ENCODE data around the gene ATG4B. TPM values are rescaled to one million over a fixed set of nuclear protein-coding genes. Genes with fewer than 3 reads are reported as not detected.

The ATG4B gene
- total RNA-seq, 1 experiment from 2014 or later: 80.9 TPM

DNA sequence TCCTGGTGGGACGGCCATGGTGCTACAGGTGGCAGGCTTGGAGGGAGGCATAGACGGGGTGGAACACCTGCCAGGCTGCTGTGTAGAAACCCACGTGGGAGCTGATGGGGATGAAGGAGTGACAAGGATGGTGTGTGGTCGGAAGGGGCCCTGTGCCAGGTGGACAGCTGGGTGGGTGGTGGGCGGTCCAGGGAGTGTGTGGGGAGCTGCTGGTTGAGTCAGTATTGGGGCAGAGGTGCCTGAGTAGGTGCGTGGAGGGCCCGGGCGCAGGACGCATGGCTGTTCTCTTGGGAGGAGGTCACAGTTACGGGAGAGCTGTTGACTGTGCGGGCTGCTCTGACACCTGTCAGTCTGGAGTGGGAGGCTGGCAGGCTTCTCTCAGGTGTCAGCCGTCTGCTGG lies 84.4 kb downstream of the ATG4B start:
- Histone ChIP-seq H3K4me1 (replicated peaks) (no peaks in the 10 kb centered on the region), H3K27me3 (replicated peaks) (no peaks in the 10 kb centered on the region), H3K9me3 (replicated peaks) (no peaks in the 10 kb centered on the region), H3K27ac (no peak overlapping the region), H3K36me3 (peaks cover 65% of the 10 kb centered on the region), H3K4me3 (no peak overlapping the region)
- DNase-seq (ENCODE audit: low read depth in 1 of 2, low spot score in 2 of 2): no peak

DNA sequence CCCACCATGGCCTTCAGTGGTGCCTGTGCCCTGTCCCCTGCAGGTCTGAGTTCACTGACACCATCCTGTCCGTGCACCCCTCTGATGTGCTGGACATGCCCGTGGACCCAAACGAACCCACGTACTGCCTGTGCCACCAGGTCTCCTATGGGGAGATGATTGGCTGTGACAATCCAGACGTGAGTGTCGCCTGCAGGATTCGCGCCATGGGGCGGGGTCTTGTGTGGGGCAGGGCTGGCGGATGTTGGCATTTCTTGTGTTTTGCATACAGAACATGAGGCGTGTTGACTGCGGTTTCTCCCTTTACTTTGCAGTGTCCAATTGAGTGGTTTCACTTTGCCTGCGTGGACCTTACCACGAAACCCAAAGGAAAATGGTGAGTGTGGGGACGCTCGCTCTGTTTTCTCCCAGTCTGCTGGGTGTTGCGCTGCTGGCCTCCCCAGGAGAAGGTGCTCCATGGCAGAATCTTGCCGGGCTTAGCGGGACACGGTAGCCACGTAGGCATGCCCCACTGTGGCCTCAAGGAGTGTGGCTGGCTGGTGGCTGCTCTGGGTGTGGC lies 85.5 kb downstream of the ATG4B start:
- no peaks in the 10 kb centered on the region for H3K27me3 ChIP-seq (replicated peaks)
- H3K36me3 ChIP-seq: peaks cover 65% of the 10 kb centered on the region
- no peaks in the 10 kb centered on the region for H3K9me3 ChIP-seq (replicated peaks)
- H3K27ac ChIP-seq: no peak overlapping the region
- DNase-seq (ENCODE audit: low read depth in 1 of 2, low spot score in 2 of 2): no peak
- no peaks in the 10 kb centered on the region for H3K4me1 ChIP-seq (replicated peaks)
- H3K4me3 ChIP-seq: no peak overlapping the region

Other genes starting within 250 kb of the ATG4B start
- gene STK25, start 129.1 kb upstream of the ATG4B start, total RNA-seq (2014; rRNA removed; shearing (Covaris generic)): 316 and 470 TPM in 2 replicates
- 337 and 338 TPM in 2 replicates for gene BOK, start 78.9 kb upstream of the ATG4B start, total RNA-seq (2014; rRNA removed; shearing (Covaris generic))
- gene THAP4, start 535 bp upstream of the ATG4B start, total RNA-seq (2014; rRNA removed; shearing (Covaris generic)): 50.3 and 54.9 TPM in 2 replicates
- 115 and 177 TPM in 2 replicates for gene DTYMK, start 49.1 kb downstream of the ATG4B start, total RNA-seq (2014; rRNA removed; shearing (Covaris generic))
- 20.5 and 23.2 TPM in 2 replicates for gene ING5, start 64.3 kb downstream of the ATG4B start, total RNA-seq (2014; rRNA removed; shearing (Covaris generic))
- gene D2HGDH, start 96.9 kb downstream of the ATG4B start, total RNA-seq (2014; rRNA removed; shearing (Covaris generic)): 7.4 and 26.9 TPM in 2 replicates
- gene GAL3ST2, start 139.1 kb downstream of the ATG4B start, total RNA-seq (2014; rRNA removed; shearing (Covaris generic)): not detected in 2 replicates
- gene NEU4, start 171.5 kb downstream of the ATG4B start, total RNA-seq (2014; rRNA removed; shearing (Covaris generic)): not detected in 2 replicates
- not detected in 2 replicates for gene PDCD1, start 221.2 kb downstream of the ATG4B start, total RNA-seq (2014; rRNA removed; shearing (Covaris generic))
- not detected in 2 replicates for gene RTP5, start 232.0 kb downstream of the ATG4B start, total RNA-seq (2014; rRNA removed; shearing (Covaris generic))